ENCODE results near the gene FHOD3. TPM values are rescaled to one million over a fixed set of nuclear protein-coding genes. Genes with fewer than 3 reads are reported as not detected.

Gene FHOD3
- total RNA-seq, 1 donor from 2014 or later: 2.5 TPM

- ATAC-seq (no peak), DNase-seq (no peak)
- H3K27me3 ChIP-seq (ENCODE audit: low read depth): no peaks in the 10 kb centered on the region
- TF ChIP-seq CTCF (IDR thresholded peaks at IDR 0.05): no peak
- no peaks in the 10 kb centered on the region for H3K36me3 ChIP-seq
- H3K27ac ChIP-seq: no peak overlapping the region
- no peak overlapping the region for H3K4me3 ChIP-seq
- intact Hi-C loops (cut with DNase I): no loop called here
- no peaks in the 10 kb centered on the region for H3K4me1 ChIP-seq
- no peaks in the 10 kb centered on the region for H3K9me3 ChIP-seq
Observed at GRCh38 chr18:36772241-36772723, 474.8 kb downstream of the FHOD3 start.

- Histone ChIP-seq H3K36me3 (peaks cover 9% of the 10 kb centered on the region), H3K9me3 (no peaks in the 10 kb centered on the region), H3K27me3 (ENCODE audit: low read depth) (no peaks in the 10 kb centered on the region), H3K4me3 (no peak overlapping the region), H3K27ac (no peak overlapping the region), H3K4me1 (no peaks in the 10 kb centered on the region)
- intact Hi-C loops (cut with DNase I): no loop called here
- no peak for ATAC-seq
- DNase-seq: no peak
- no peak for TF ChIP-seq CTCF (IDR thresholded peaks at IDR 0.05)
Observed at GRCh38 chr18:36775396-36775795, 477.9 kb downstream of the FHOD3 start.

- Histone ChIP-seq H3K4me3 (no peak overlapping the region), H3K9me3 (no peaks in the 10 kb centered on the region), H3K36me3 (peaks cover 13% of the 10 kb centered on the region), H3K27ac (no peak overlapping the region), H3K27me3 (ENCODE audit: low read depth) (no peaks in the 10 kb centered on the region), H3K4me1 (no peaks in the 10 kb centered on the region)
- no peak for TF ChIP-seq CTCF (IDR thresholded peaks at IDR 0.05)
- ATAC-seq: no peak
- no peak for DNase-seq
- intact Hi-C loops (cut with DNase I): no loop called here
Observed at GRCh38 chr18:36776650-36777049, 479.1 kb downstream of the FHOD3 start.

- Histone ChIP-seq H3K9me3 (no peaks in the 10 kb centered on the region), H3K36me3 (peaks cover 18% of the 10 kb centered on the region), H3K4me3 (no peak overlapping the region), H3K27ac (no peak overlapping the region), H3K4me1 (no peaks in the 10 kb centered on the region), H3K27me3 (ENCODE audit: low read depth) (no peaks in the 10 kb centered on the region)
- TF ChIP-seq CTCF (IDR thresholded peaks at IDR 0.05): no peak
- DNase-seq: no peak
- intact Hi-C loops (cut with DNase I): no loop called here
- ATAC-seq: no peak
Observed at GRCh38 chr18:36777566-36777965, 480.1 kb downstream of the FHOD3 start.

- no peaks in the 10 kb centered on the region for H3K9me3 ChIP-seq
- H3K4me3 ChIP-seq: no peak overlapping the region
- DNase-seq (no peak), ATAC-seq (no peak)
- H3K4me1 ChIP-seq: peaks cover under 1% of the 10 kb centered on the region
- peaks cover 18% of the 10 kb centered on the region for H3K36me3 ChIP-seq
- no peaks in the 10 kb centered on the region for H3K27me3 ChIP-seq (ENCODE audit: low read depth)
- no peak for TF ChIP-seq CTCF (IDR thresholded peaks at IDR 0.05)
- intact Hi-C loops (cut with DNase I): no loop called here
- no peak overlapping the region for H3K27ac ChIP-seq
Observed at GRCh38 chr18:36780748-36781147, 483.2 kb downstream of the FHOD3 start.

- Histone ChIP-seq H3K4me3 (no peak overlapping the region), H3K27me3 (ENCODE audit: low read depth) (no peaks in the 10 kb centered on the region), H3K4me1 (peaks cover 18% of the 10 kb centered on the region), H3K27ac (no peak overlapping the region), H3K36me3 (peaks cover 18% of the 10 kb centered on the region), H3K9me3 (no peaks in the 10 kb centered on the region)
- no peak for TF ChIP-seq CTCF (IDR thresholded peaks at IDR 0.05)
- DNase-seq (no peak), ATAC-seq (no peak)
- intact Hi-C loops (cut with DNase I): no loop called here
Observed at GRCh38 chr18:36782710-36783109, 485.2 kb downstream of the FHOD3 start.

Measured in lower lobe of right lung (tissue), 2 donors.